H1 (cell line): Measurements from ENCODE around the gene HUWE1. TPM values are rescaled to one million over a fixed set of nuclear protein-coding genes. Genes with fewer than 3 reads are reported as not detected.

Source experiments
- CTCF ChIA-PET: fragments of 300-600 bp; sonication (Branson Sonifier 250); formaldehyde crosslinking; loops from one replicate; lab custom pipeline; 2021; ENCODE audit not compliant: partially characterized antibody; lab: Charles Lee
- POLR2A ChIA-PET: fragments of 300-600 bp; sonication (Branson Sonifier 250); formaldehyde crosslinking; loops from one replicate; lab custom pipeline; 2021; ENCODE audit warnings: inconsistent platforms; ENCODE audit not compliant: partially characterized antibody; lab: Charles Lee
- DNase-seq, 2 experiments: peaks; one replicate each; pipeline versions ENCODE4 v3.0.0 to v3.0.0-alpha.2; 2010 to 2022; ENCODE audit warnings: low spot score in 2 of 2, low read depth in 1 of 2, mixed read lengths in 1 of 2
- FAIRE-seq: peaks from 2 replicates; lab custom pipeline; 2011; peaks lifted over from hg19 to GRCh38; lab: Jason Lieb, UNC
- H2AFZ ChIP-seq: 2 replicates; pipeline ENCODE4 v1.8.1; 2012; ENCODE audit warnings: low read length, inconsistent platforms
- H2AK5ac ChIP-seq: 2 replicates; pipeline ENCODE4 v1.6.1; 2013; ENCODE audit warnings: low read depth, low read length
- H2BK120ac ChIP-seq: replicated peaks from 2 replicates; pipeline ENCODE3; 2013; ENCODE audit warnings: low read depth, low read length, inconsistent platforms
- H2BK12ac ChIP-seq: 2 replicates; pipeline ENCODE4 v1.6.1; 2013; ENCODE audit warnings: low read depth, low read length
- H2BK15ac ChIP-seq: 2 replicates; pipeline ENCODE4 v1.6.1; 2013; ENCODE audit warnings: low read length
- H2BK20ac ChIP-seq: 2 replicates; pipeline ENCODE4 v1.6.1; 2013; ENCODE audit warnings: low read length
- H2BK5ac ChIP-seq: 2 replicates; pipeline ENCODE4 v1.6.1; 2013; ENCODE audit warnings: low read depth, low read length
- H3K14ac ChIP-seq: 2 replicates; pipeline ENCODE4 v1.6.1; 2013; ENCODE audit warnings: inconsistent platforms; ENCODE audit not compliant: insufficient read length
- H3K18ac ChIP-seq: 2 replicates; pipeline ENCODE4 v1.6.1; 2013; ENCODE audit warnings: low read length; ENCODE audit errors: extremely low read depth
- H3K23ac ChIP-seq: 2 replicates; pipeline ENCODE4 v1.6.1; 2013; ENCODE audit warnings: inconsistent platforms; ENCODE audit not compliant: insufficient read length
- H3K23me2 ChIP-seq: 2 replicates; pipeline ENCODE4 v1.6.1; 2013; ENCODE audit warnings: low read depth, low read length
- H3K27ac ChIP-seq: 2 replicates; pipeline ENCODE4 v1.6.1; 2011; ENCODE audit warnings: low read depth, low read length, inconsistent platforms
- H3K27me3 ChIP-seq, 4 experiments: replicated peaks in 1 of 4; 1 replicate in 1 of 4; 2 replicates in 3 of 4; pipeline versions ENCODE4 v1.6.1 to v1.8.1; 2011 to 2013; ENCODE audit warnings: low read length in 3 of 4, mild to moderate bottlenecking in 3 of 4, inconsistent platforms in 2 of 4, mixed read lengths in 2 of 4, moderate library complexity in 1 of 4; ENCODE audit not compliant: control insufficient read depth in 3 of 4, insufficient read depth in 3 of 4; ENCODE audit errors: extremely low read depth in 1 of 4
- H3K36me3 ChIP-seq, 4 experiments: 2 replicates each; pipeline versions ENCODE4 v1.6.1 to v1.8.1; 2011 to 2013; ENCODE audit warnings: mild to moderate bottlenecking in 4 of 4, low read length in 3 of 4, moderate library complexity in 2 of 4, control low read depth in 1 of 4, inconsistent platforms in 1 of 4; ENCODE audit not compliant: insufficient read depth in 4 of 4, control insufficient read depth in 2 of 4
- H3K4ac ChIP-seq: replicated peaks from 2 replicates; pipeline ENCODE3; 2013; ENCODE audit warnings: low read length, low read depth, mixed read lengths, inconsistent platforms; ENCODE audit not compliant: insufficient read length
- H3K4me1 ChIP-seq, 4 experiments: replicated peaks in 1 of 4; 1 replicate in 1 of 4; 2 replicates in 3 of 4; pipeline versions ENCODE4 v1.6.1 to v1.8.1; 2011 to 2013; ENCODE audit warnings: low read length in 3 of 4, inconsistent platforms in 2 of 4, mixed read lengths in 1 of 4; ENCODE audit not compliant: insufficient read depth in 4 of 4, control insufficient read depth in 3 of 4
- H3K4me2 ChIP-seq, 2 experiments: 2 replicates each; pipeline versions ENCODE4 v1.6.1 to v1.8.1; 2011 to 2013; ENCODE audit warnings: low read depth in 2 of 2, low read length in 2 of 2, control low read depth in 1 of 2, inconsistent platforms in 1 of 2, mild to moderate bottlenecking in 1 of 2; ENCODE audit not compliant: insufficient read depth in 1 of 2
- H3K4me3 ChIP-seq, 4 experiments: fragments of 200-600, 300-600 bp in 1 of 4; sonication (generic), shearing (Covaris generic), sonication (Bioruptor Twin) in 1 of 4; 2 replicates each; pipeline versions ENCODE4 v1.5.1 to v1.8.1; 2011 to 2016; ENCODE audit warnings: low read length in 4 of 4, low read depth in 3 of 4, control low read depth in 2 of 4, inconsistent platforms in 2 of 4, mild to moderate bottlenecking in 2 of 4, mixed read lengths in 1 of 4, moderate library complexity in 1 of 4; ENCODE audit not compliant: insufficient read depth in 2 of 4; ENCODE audit errors: extremely low read depth in 1 of 4
- H3K56ac ChIP-seq: replicated peaks from 2 replicates; pipeline ENCODE3; 2013; ENCODE audit warnings: low read depth, mild to moderate bottlenecking, mixed read lengths, low read length, inconsistent platforms; ENCODE audit not compliant: insufficient read length
- H3K79me1 ChIP-seq: 2 replicates; pipeline ENCODE4 v1.6.1; 2013; ENCODE audit warnings: low read depth, low read length, control low read depth
- H3K79me2 ChIP-seq, 2 experiments: 2 replicates each; pipeline versions ENCODE4 v1.6.1 to v1.8.1; 2012 to 2013; ENCODE audit warnings: low read length in 2 of 2, mild to moderate bottlenecking in 2 of 2, inconsistent platforms in 1 of 2; ENCODE audit not compliant: insufficient read depth in 2 of 2, control insufficient read depth in 1 of 2
- H3K9ac ChIP-seq, 4 experiments: replicated peaks in 1 of 4; 1 replicate in 1 of 4; 2 replicates in 3 of 4; pipeline versions ENCODE4 v1.6.1 to v1.8.1; 2011 to 2013; ENCODE audit warnings: low read depth in 3 of 4, low read length in 3 of 4, control low read depth in 2 of 4, mild to moderate bottlenecking in 2 of 4, moderate library complexity in 2 of 4, inconsistent platforms in 1 of 4; ENCODE audit errors: extremely low read depth in 1 of 4
- H3K9me3 ChIP-seq, 2 experiments: 2 replicates each; pipeline versions ENCODE4 v1.6.1 to v1.8.1; 2012 to 2013; ENCODE audit warnings: mild to moderate bottlenecking in 2 of 2, moderate library complexity in 2 of 2, control low read depth in 1 of 2, inconsistent platforms in 1 of 2, low read depth in 1 of 2, low read length in 1 of 2, mixed read lengths in 1 of 2; ENCODE audit not compliant: insufficient read depth in 2 of 2
- H4K20me1 ChIP-seq, 2 experiments: replicated peaks in 1 of 2; 2 replicates each; pipeline versions ENCODE3 to v1.8.1; 2011 to 2013; ENCODE audit warnings: inconsistent platforms in 2 of 2, low read length in 2 of 2, mild to moderate bottlenecking in 1 of 2; ENCODE audit not compliant: insufficient read depth in 2 of 2, control insufficient read depth in 1 of 2
- H4K5ac ChIP-seq: 2 replicates; pipeline ENCODE4 v1.6.1; 2013; ENCODE audit warnings: low read length, low read depth, mixed read lengths, inconsistent platforms; ENCODE audit not compliant: insufficient read length
- H4K8ac ChIP-seq: 2 replicates; pipeline ENCODE4 v1.8.0; 2013; ENCODE audit warnings: mild to moderate bottlenecking, moderate library complexity, low read length, inconsistent platforms; ENCODE audit not compliant: insufficient read depth; ENCODE audit errors: extremely low read depth
- H4K91ac ChIP-seq: replicated peaks from 2 replicates; pipeline ENCODE3; 2013; ENCODE audit warnings: low read length, mixed read lengths, inconsistent platforms; ENCODE audit not compliant: insufficient read length
- BRCA1 ChIP-seq: IDR thresholded peaks from 2 replicates; pipeline ENCODE4 v1.6.1; 2012; ENCODE audit warnings: low read depth, low read length, improper control_type of control experiment
- CHD1 ChIP-seq: IDR thresholded peaks from 2 replicates; pipeline ENCODE4 v1.6.1; 2012; ENCODE audit warnings: low read depth, low read length, improper control_type of control experiment
- EGR1 ChIP-seq: IDR thresholded peaks from 2 replicates; pipeline ENCODE4 v1.6.1; 2011; ENCODE audit warnings: low read depth, low read length, borderline replicate concordance
- KDM1A ChIP-seq: fragments of 200-600, 300-600 bp; sonication (generic); IDR thresholded peaks from 2 replicates; pipeline ENCODE4 v1.7.1; 2016; ENCODE audit warnings: mild to moderate bottlenecking, low read length, borderline replicate concordance
- KDM5A ChIP-seq: fragments of 200-600 bp; IDR thresholded peaks from 2 replicates; pipeline ENCODE4 v1.7.1; 2012; ENCODE audit warnings: mild to moderate bottlenecking, low read length, inconsistent platforms, mixed read lengths
- MAX ChIP-seq: IDR thresholded peaks from 2 replicates; pipeline ENCODE4 v1.6.1; 2012; ENCODE audit warnings: inconsistent platforms
- RFX5 ChIP-seq: IDR thresholded peaks from 2 replicates; pipeline ENCODE4 v1.6.1; 2011; ENCODE audit warnings: low read depth, low read length, improper control_type of control experiment, borderline replicate concordance
- WGBS, 2 experiments: shearing (Covaris generic) in 1 of 2; methylation state at CpG; one replicate each; pipeline versions ENCODE4 v1.1.6 to v1.1.7; 2013 to 2015; ENCODE audit warnings: low lambda C conversion rate in 2 of 2, mixed read lengths in 2 of 2, inconsistent platforms in 1 of 2, low coverage in 1 of 2, missing lambda C conversion rate in 1 of 2; ENCODE audit not compliant: insufficient replicate concordance in 2 of 2, insufficient coverage in 1 of 2, insufficient read length in 1 of 2; ENCODE audit errors: extremely low coverage in 1 of 2, missing lambda C conversion rate in 1 of 2; 5-methylcytosine and 5-hydroxymethylcytosine counted together
- polyA plus RNA-seq, 7 experiments: library from polyadenylated mRNA; depleted of rRNA in 3 of 7; stranded (reverse) in 5 of 7; unstranded in 2 of 7; fragments of >200 nt in 5 of 7; fragments of 200-250 nt in 2 of 7; gene quantifications; 1 replicate in 5 of 7; 2 replicates in 1 of 7; 4 replicates in 1 of 7; pipeline versions ENCODE4 v1.2.1 to v1.2.3, GENCODE V29; 2011 to 2013; ENCODE audit warnings: missing spikeins in 2 of 7, mixed read lengths in 2 of 7
- total RNA-seq: library from RNA; stranded (reverse); fragmentation: NEBNext Ultra II Directional; extraction: Animal tissue kit (Norgen Biotek cat#: 25700); gene quantifications from 2 replicates; pipeline ENCODE4 v1.2.1, GENCODE V29; 2021

HUWE1 gene
- total and polyA plus RNA-seq, 2 of the 8 experiments (the other 6 are each of a cell fraction or from before 2014, with no cell fraction given): 114 to 252 TPM

GRCh38 chrX:53584891-53585290 is 101.6 kb downstream of the HUWE1 start:
- no peak overlapping the region for H2BK15ac ChIP-seq
- no peak overlapping the region for H2BK5ac ChIP-seq
- H4K20me1 ChIP-seq: no peaks in the 10 kb centered on the region
- no peak overlapping the region for H3K4ac ChIP-seq
- no peak overlapping the region for H2AFZ ChIP-seq
- no peak overlapping the region for H3K18ac ChIP-seq
- peaks cover 34 to 97% (median 66%) of the 10 kb centered on the region in 4 experiments for H3K36me3 ChIP-seq
- DNase-seq: no peak
- H3K9me3 ChIP-seq: peaks cover 0 to 4% of the 10 kb centered on the region in 2 experiments; a peak in 2 of 4 replicates
- H3K4me1 ChIP-seq: no peaks in the 10 kb centered on the region
- no peaks in the 10 kb centered on the region for H3K27me3 ChIP-seq
- POLR2A ChIA-PET: no interaction called here
- no peak overlapping the region for H3K14ac ChIP-seq
- no peaks in the 10 kb centered on the region for H3K23me2 ChIP-seq
- 88% methylated on average over 9 of the region's 9 CpGs; no CpG with 5 or more reads in 1 of the 2 experiments for WGBS, 2 experiments
- no peak overlapping the region for H2AK5ac ChIP-seq
- no peaks in the 10 kb centered on the region for H3K79me2 ChIP-seq
- H3K9ac ChIP-seq: no peak overlapping the region
- no peak overlapping the region for H3K4me3 ChIP-seq
- H3K4me2 ChIP-seq: no peak overlapping the region
- H4K91ac ChIP-seq: no peak overlapping the region
- no peak overlapping the region for H2BK20ac ChIP-seq
- H3K27ac ChIP-seq: no peak overlapping the region
- no peak overlapping the region for H3K23ac ChIP-seq
- H3K79me1 ChIP-seq: no peaks in the 10 kb centered on the region
- no peak for TF ChIP-seq MAX
- no peak for TF ChIP-seq KDM1A
- no peak for TF ChIP-seq BRCA1
- TF ChIP-seq KDM5A: no peak
- no peak for TF ChIP-seq CHD1
- TF ChIP-seq EGR1: no peak
- no peak for TF ChIP-seq RFX5
- CTCF ChIA-PET: no interaction called here
- no peak overlapping the region for H3K56ac ChIP-seq
- no peak overlapping the region for H2BK120ac ChIP-seq
- no peak overlapping the region for H2BK12ac ChIP-seq
- no peak overlapping the region for H4K8ac ChIP-seq
- H4K5ac ChIP-seq: no peak overlapping the region
- no peak for FAIRE-seq
